Hepatocyte (in vitro differentiated cells): ENCODE results near the gene SIGLEC9. TPM values are rescaled to one million over a fixed set of nuclear protein-coding genes. Genes with fewer than 3 reads are reported as not detected.

Source experiments
- DNase-seq: peaks from one replicate; pipeline ENCODE4 v3.0.0-alpha.2; 2016; ENCODE audit warnings: low spot score
- H2AFZ ChIP-seq: fragments of 200-600 bp; sonication (generic); 2 replicates; pipeline ENCODE4 v1.6.0; 2016; ENCODE audit warnings: antibody characterized with exemption, mild to moderate bottlenecking
- H3K27ac ChIP-seq: fragments of 200-600 bp; sonication (generic); 2 replicates; pipeline ENCODE4 v1.5.1; 2016; ENCODE audit warnings: mild to moderate bottlenecking
- H3K27me3 ChIP-seq: fragments of 200-600 bp; sonication (generic); 2 replicates; pipeline ENCODE4 v1.6.1; 2016
- H3K36me3 ChIP-seq: fragments of 200-600 bp; sonication (generic); replicated peaks from 2 replicates; pipeline ENCODE4 v1.5.1; 2016; ENCODE audit warnings: low read depth; ENCODE audit not compliant: insufficient read depth
- H3K4me1 ChIP-seq: fragments of 200-600 bp; sonication (generic); 2 replicates; pipeline ENCODE4 v1.5.1; 2016; ENCODE audit warnings: mild to moderate bottlenecking, moderate library complexity; ENCODE audit not compliant: insufficient read depth
- H3K4me2 ChIP-seq: fragments of 200-600 bp; sonication (generic); 2 replicates; pipeline ENCODE4 v1.6.0; 2016
- H3K4me3 ChIP-seq: fragments of 200-600 bp; sonication (generic); 2 replicates; pipeline ENCODE4 v1.5.1; 2016; ENCODE audit warnings: mild to moderate bottlenecking
- H3K79me2 ChIP-seq: fragments of 200-600 bp; sonication (generic); 2 replicates; pipeline ENCODE4 v1.6.0; 2017; ENCODE audit warnings: mild to moderate bottlenecking
- H3K9me2 ChIP-seq: fragments of 200-600 bp; sonication (generic); replicated peaks from 2 replicates; pipeline ENCODE4 v1.6.0; 2017; ENCODE audit warnings: mild to moderate bottlenecking; ENCODE audit not compliant: insufficient read depth
- H3K9me3 ChIP-seq: fragments of 200-600 bp; sonication (generic); 2 replicates; pipeline ENCODE4 v1.5.1; 2016; ENCODE audit warnings: low read depth, mild to moderate bottlenecking
- H4K20me1 ChIP-seq: fragments of 200-600 bp; sonication (generic); 2 replicates; pipeline ENCODE4 v1.6.0; 2016; ENCODE audit warnings: mild to moderate bottlenecking; ENCODE audit not compliant: insufficient read depth, poor library complexity, severe bottlenecking
- EZH2 ChIP-seq: fragments of 200-600 bp; sonication (generic); IDR thresholded peaks from 2 replicates; pipeline ENCODE4 v1.6.1; 2016; ENCODE audit warnings: antibody characterized with exemption, mild to moderate bottlenecking, borderline replicate concordance
- EZH2phosphoT487 ChIP-seq: fragments of 200-600 bp; sonication (generic); IDR thresholded peaks from one replicate; pipeline ENCODE4 v1.6.1; 2018; ENCODE audit warnings: antibody characterized with exemption, mild to moderate bottlenecking, low read depth, moderate library complexity; ENCODE audit not compliant: unreplicated experiment, severe bottlenecking
- WGBS: methylation state at CpG from one replicate; pipeline ENCODE4 v1.1.6; 2016; ENCODE audit warnings: low lambda C conversion rate; ENCODE audit errors: missing lambda C conversion rate; 5-methylcytosine and 5-hydroxymethylcytosine counted together
- polyA plus RNA-seq: library from polyadenylated mRNA; unstranded; fragments of >200 nt; fragmentation: Nextera tagmentation; extraction: Ambion mirVana; gene quantifications from 2 replicates; pipeline ENCODE4 v1.2.1, GENCODE V29; 2016
- total RNA-seq: library from RNA; depleted of rRNA; stranded (reverse); fragments of >200 nt; gene quantifications from 2 replicates; pipeline ENCODE4 v1.2.3, GENCODE V29; 2014
- TF ChIP-seq, protein P1 (sequence below): fragments of 200-600 bp; sonication (generic); IDR thresholded peaks from 2 replicates; pipeline ENCODE4 v1.5.1; 2016; ENCODE audit warnings: antibody characterized with exemption, mild to moderate bottlenecking; ENCODE audit not compliant: poor library complexity

SIGLEC9 gene
- total and polyA plus RNA-seq, 2 experiments from 2014 or later: 0.77 to 1.5 TPM

DNA sequence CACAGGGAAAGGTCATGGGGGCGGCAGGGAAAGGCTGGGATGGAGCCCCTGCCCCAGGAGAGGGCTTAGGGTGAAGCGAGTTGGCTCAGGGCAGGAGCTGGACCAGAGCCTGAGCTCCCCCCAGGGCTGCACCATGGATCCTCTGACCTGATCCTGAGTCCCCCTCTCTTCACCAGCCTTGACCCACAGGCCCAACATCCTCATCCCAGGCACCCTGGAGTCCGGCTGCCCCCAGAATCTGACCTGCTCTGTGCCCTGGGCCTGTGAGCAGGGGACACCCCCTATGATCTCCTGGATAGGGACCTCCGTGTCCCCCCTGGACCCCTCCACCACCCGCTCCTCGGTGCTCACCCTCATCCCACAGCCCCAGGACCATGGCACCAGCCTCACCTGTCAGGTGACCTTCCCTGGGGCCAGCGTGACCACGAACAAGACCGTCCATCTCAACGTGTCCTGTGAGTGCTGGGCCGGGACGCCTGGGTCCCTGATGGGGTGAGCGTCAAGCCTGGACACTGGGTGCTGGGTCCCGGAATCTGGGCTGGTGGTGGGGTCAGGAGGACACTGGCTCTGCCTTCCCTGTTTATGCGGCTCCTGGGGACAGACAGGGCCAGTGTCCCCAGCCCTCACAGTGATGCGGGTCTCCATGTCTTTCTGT is 842 bp downstream of the SIGLEC9 start:
- 88% methylated on average over 16 of the region's 16 CpGs for WGBS
- H2AFZ ChIP-seq: no peak overlapping the region
- TF ChIP-seq EZH2phosphoT487: no peak
- TF ChIP-seq, protein P1, sequence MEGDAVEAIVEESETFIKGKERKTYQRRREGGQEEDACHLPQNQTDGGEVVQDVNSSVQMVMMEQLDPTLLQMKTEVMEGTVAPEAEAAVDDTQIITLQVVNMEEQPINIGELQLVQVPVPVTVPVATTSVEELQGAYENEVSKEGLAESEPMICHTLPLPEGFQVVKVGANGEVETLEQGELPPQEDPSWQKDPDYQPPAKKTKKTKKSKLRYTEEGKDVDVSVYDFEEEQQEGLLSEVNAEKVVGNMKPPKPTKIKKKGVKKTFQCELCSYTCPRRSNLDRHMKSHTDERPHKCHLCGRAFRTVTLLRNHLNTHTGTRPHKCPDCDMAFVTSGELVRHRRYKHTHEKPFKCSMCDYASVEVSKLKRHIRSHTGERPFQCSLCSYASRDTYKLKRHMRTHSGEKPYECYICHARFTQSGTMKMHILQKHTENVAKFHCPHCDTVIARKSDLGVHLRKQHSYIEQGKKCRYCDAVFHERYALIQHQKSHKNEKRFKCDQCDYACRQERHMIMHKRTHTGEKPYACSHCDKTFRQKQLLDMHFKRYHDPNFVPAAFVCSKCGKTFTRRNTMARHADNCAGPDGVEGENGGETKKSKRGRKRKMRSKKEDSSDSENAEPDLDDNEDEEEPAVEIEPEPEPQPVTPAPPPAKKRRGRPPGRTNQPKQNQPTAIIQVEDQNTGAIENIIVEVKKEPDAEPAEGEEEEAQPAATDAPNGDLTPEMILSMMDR: no peak
- no peak for TF ChIP-seq EZH2
- no peaks in the 10 kb centered on the region for H3K36me3 ChIP-seq
- H3K79me2 ChIP-seq: no peaks in the 10 kb centered on the region
- H3K27ac ChIP-seq: no peak overlapping the region
- no peak overlapping the region for H3K4me2 ChIP-seq
- no peak for DNase-seq
- no peaks in the 10 kb centered on the region for H3K9me3 ChIP-seq
- H3K9me2 ChIP-seq: no peaks in the 10 kb centered on the region
- H4K20me1 ChIP-seq: no peaks in the 10 kb centered on the region
- no peaks in the 10 kb centered on the region for H3K27me3 ChIP-seq
- peaks cover 13% of the 10 kb centered on the region for H3K4me1 ChIP-seq
- no peak overlapping the region for H3K4me3 ChIP-seq

DNA sequence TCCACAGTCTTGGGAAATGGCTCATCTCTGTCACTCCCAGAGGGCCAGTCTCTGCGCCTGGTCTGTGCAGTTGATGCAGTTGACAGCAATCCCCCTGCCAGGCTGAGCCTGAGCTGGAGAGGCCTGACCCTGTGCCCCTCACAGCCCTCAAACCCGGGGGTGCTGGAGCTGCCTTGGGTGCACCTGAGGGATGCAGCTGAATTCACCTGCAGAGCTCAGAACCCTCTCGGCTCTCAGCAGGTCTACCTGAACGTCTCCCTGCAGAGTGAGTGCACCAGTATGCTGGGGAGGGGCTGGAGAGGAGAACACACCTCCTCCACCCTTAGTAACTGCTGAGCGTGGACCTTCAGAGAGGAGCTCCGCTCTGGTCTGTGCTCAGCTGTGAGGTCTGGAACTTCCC is 2.3 kb downstream of the SIGLEC9 start:
- WGBS: 74% methylated on average over 6 of the region's 6 CpGs
- no peak overlapping the region for H2AFZ ChIP-seq
- no peak overlapping the region for H3K4me3 ChIP-seq
- no peak for TF ChIP-seq EZH2phosphoT487
- no peak for TF ChIP-seq EZH2
- TF ChIP-seq, protein P1: no peak
- peaks cover 18% of the 10 kb centered on the region for H3K4me1 ChIP-seq
- no peaks in the 10 kb centered on the region for H3K9me2 ChIP-seq
- no peaks in the 10 kb centered on the region for H3K9me3 ChIP-seq
- no peaks in the 10 kb centered on the region for H3K27me3 ChIP-seq
- H3K79me2 ChIP-seq: no peaks in the 10 kb centered on the region
- no peaks in the 10 kb centered on the region for H4K20me1 ChIP-seq
- H3K36me3 ChIP-seq: no peaks in the 10 kb centered on the region
- no peak overlapping the region for H3K27ac ChIP-seq
- no peak overlapping the region for H3K4me2 ChIP-seq
- DNase-seq: no peak

DNA sequence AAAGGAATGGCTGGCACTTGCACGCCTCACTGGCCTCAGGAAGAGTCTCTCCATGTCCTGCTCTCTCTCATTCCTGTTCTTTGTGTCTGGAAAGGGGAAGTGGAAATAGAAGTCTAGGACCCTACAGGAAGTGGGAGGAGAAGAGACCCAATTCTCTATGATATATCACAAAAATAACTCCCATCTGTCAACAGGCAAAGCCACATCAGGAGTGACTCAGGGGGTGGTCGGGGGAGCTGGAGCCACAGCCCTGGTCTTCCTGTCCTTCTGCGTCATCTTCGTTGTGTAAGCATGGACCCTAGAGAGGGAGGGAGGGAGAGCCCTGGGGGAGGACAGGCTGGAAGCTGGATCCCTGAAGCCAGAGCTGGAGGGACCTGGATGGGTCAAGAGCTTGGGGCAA is 3.0 kb downstream of the SIGLEC9 start:
- no peak overlapping the region for H2AFZ ChIP-seq

More for the DNA sequence above, 3.0 kb downstream of the SIGLEC9 start:
- H3K4me3 ChIP-seq: no peak overlapping the region
- no peaks in the 10 kb centered on the region for H3K27me3 ChIP-seq
- DNase-seq: no peak
- no peaks in the 10 kb centered on the region for H3K9me2 ChIP-seq
- no peaks in the 10 kb centered on the region for H3K9me3 ChIP-seq
- WGBS: 85% methylated on average over 4 of the region's 4 CpGs
- no peaks in the 10 kb centered on the region for H3K36me3 ChIP-seq
- H4K20me1 ChIP-seq: no peaks in the 10 kb centered on the region
- H3K27ac ChIP-seq: peak overlapping the region; percentile 80
- TF ChIP-seq, protein P1: no peak
- TF ChIP-seq EZH2 (no peak), EZH2phosphoT487 (no peak)
- H3K79me2 ChIP-seq: no peaks in the 10 kb centered on the region
- H3K4me2 ChIP-seq: no peak overlapping the region
- H3K4me1 ChIP-seq: peaks cover 19% of the 10 kb centered on the region
